Activated CD4-positive, CD25-positive, alpha-beta regulatory T cell treated with anti-CD3 and anti-CD28 coated beads, Interleukin-2, amount 50 U/mL, for 72 hours (primary cell): Measurements from ENCODE around the gene GSTM1.
"Not testable (repeated sequence)": the region's sequence is repeated elsewhere in the genome, so short reads cannot be mapped to it uniquely, and the experiment has no call there.

Experiments
- DNase-seq: peaks from one replicate; pipeline ENCODE4 v3.0.0; 2021

GSTM1 gene

GRCh38 chr1:109660691-109661026 lies 27.0 kb upstream of the GSTM1 start:
- DNase-seq, result not testable (repeated sequence)

GRCh38 chr1:109661391-109661790 lies 26.2 kb upstream of the GSTM1 start:
- DNase-seq, result no peak

- no peak for DNase-seq
Observed at GRCh38 chr1:109664671-109665070, 22.9 kb upstream of the GSTM1 start.

- peak; percentile 68 for DNase-seq
Observed at GRCh38 chr1:109667452-109668122, 20.0 kb upstream of the GSTM1 start, which contains the start of gene GSTM2. TSS of gene GSTM2 (plus strand) at chr1:109668057. CDS start at chr1:109668116, 59 bp downstream.

- DNase-seq, result no peak
Observed at GRCh38 chr1:109668123-109668775, 19.4 kb upstream of the GSTM1 start.

GRCh38 chr1:109669246-109669948 lies 18.2 kb upstream of the GSTM1 start:
- DNase-seq, result no peak

GRCh38 chr1:109669949-109670302 lies 17.7 kb upstream of the GSTM1 start:
- DNase-seq, result not testable (repeated sequence)

- DNase-seq, result no peak
Observed at GRCh38 chr1:109671067-109671466, 16.6 kb upstream of the GSTM1 start.

GRCh38 chr1:109673861-109674260 lies 13.8 kb upstream of the GSTM1 start:
- not testable (repeated sequence) for DNase-seq

- not testable (repeated sequence) for DNase-seq
Observed at GRCh38 chr1:109676683-109677381, 10.8 kb upstream of the GSTM1 start.

- no peak for DNase-seq
Observed at GRCh38 chr1:109677459-109677858, 10.2 kb upstream of the GSTM1 start.

- not testable (repeated sequence) for DNase-seq
Observed at GRCh38 chr1:109678637-109679036, 9.0 kb upstream of the GSTM1 start.

- DNase-seq, result not testable (repeated sequence)
Observed at GRCh38 chr1:109684777-109685176, 2.8 kb upstream of the GSTM1 start.

GRCh38 chr1:109685399-109685798 lies 2.2 kb upstream of the GSTM1 start:
- not testable (repeated sequence) for DNase-seq

- DNase-seq, result not testable (repeated sequence)
Observed at GRCh38 chr1:109685890-109686289, 1.7 kb upstream of the GSTM1 start.

- DNase-seq, result not testable (repeated sequence)
Observed at GRCh38 chr1:109687109-109687508, 508 bp upstream of the GSTM1 start.

- no peak for DNase-seq
Observed at GRCh38 chr1:109689844-109690405, 2.3 kb downstream of the GSTM1 start.

- no peak for DNase-seq
Observed at GRCh38 chr1:109691759-109692158, 4.1 kb downstream of the GSTM1 start.

- not testable (repeated sequence) for DNase-seq
Observed at GRCh38 chr1:109694400-109694799, 6.8 kb downstream of the GSTM1 start.

GRCh38 chr1:109695138-109695537 lies 7.5 kb downstream of the GSTM1 start:
- DNase-seq, result not testable (repeated sequence)

- DNase-seq, result no peak
Observed at GRCh38 chr1:109697066-109697465, 9.4 kb downstream of the GSTM1 start.

- not testable (repeated sequence) for DNase-seq
Observed at GRCh38 chr1:109697861-109698260, 10.2 kb downstream of the GSTM1 start.

- DNase-seq, result not testable (repeated sequence)
Observed at GRCh38 chr1:109702940-109703339, 15.3 kb downstream of the GSTM1 start.
